CD8-positive, alpha-beta memory T cell (primary cell): ENCODE measurements around the gene PIM2. TPM values are rescaled to one million over a fixed set of nuclear protein-coding genes. Genes with fewer than 3 reads are reported as not detected.

Experiments used
- CTCF ChIA-PET: fragments of 350-600 bp; sonication (Branson Sonifier 250); formaldehyde crosslinking; loops from one replicate; lab custom pipeline; 2021; ENCODE audit warnings: antibody characterized with exemption; lab: Charles Lee
- POLR2A ChIA-PET: fragments of 350-600 bp; sonication (Branson Sonifier 250); formaldehyde crosslinking; loops from one replicate; lab custom pipeline; 2021; ENCODE audit warnings: antibody characterized with exemption; lab: Charles Lee
- DNase-seq, 5 donors: peaks; one replicate each; pipeline versions ENCODE4 v3.0.0 to v3.0.0-alpha.2; 2020 to 2022; ENCODE audit warnings: mixed read lengths in 1 of 5
- H3K27ac ChIP-seq: one replicate; pipeline ENCODE4 v1.7.0; 2013; ENCODE audit warnings: low read depth, mild to moderate bottlenecking, low read length, moderate library complexity
- H3K27me3 ChIP-seq: 2 replicates; pipeline ENCODE4 v1.7.0; 2013; ENCODE audit warnings: low read length, mild to moderate bottlenecking; ENCODE audit not compliant: insufficient read depth, poor library complexity, severe bottlenecking
- H3K36me3 ChIP-seq: 2 replicates; pipeline ENCODE4 v1.7.0; 2013; ENCODE audit warnings: mild to moderate bottlenecking, low read length, moderate library complexity; ENCODE audit not compliant: insufficient read depth
- H3K4me1 ChIP-seq: 2 replicates; pipeline ENCODE4 v1.7.0; 2013; ENCODE audit warnings: mild to moderate bottlenecking, low read length, moderate library complexity; ENCODE audit not compliant: insufficient read depth
- H3K4me3 ChIP-seq: 2 replicates; pipeline ENCODE4 v1.7.0; 2013; ENCODE audit warnings: mild to moderate bottlenecking, low read length
- H3K9me3 ChIP-seq: 2 replicates; pipeline ENCODE4 v1.7.0; 2013; ENCODE audit warnings: mild to moderate bottlenecking, low read length
- H3K27ac Mint-ChIP-seq, 8 donors: one replicate each; pipeline ENCODE4 v1.8.0; 2020 to 2021; ENCODE audit warnings: mixed read lengths in 8 of 8, mild to moderate bottlenecking in 6 of 8, inconsistent platforms in 3 of 8, moderate library complexity in 3 of 8
- H3K27me3 Mint-ChIP-seq, 2 donors: one replicate each; pipeline ENCODE4 v1.8.0; 2020 to 2021; ENCODE audit warnings: mixed read lengths in 2 of 2, mild to moderate bottlenecking in 1 of 2, moderate library complexity in 1 of 2
- H3K36me3 Mint-ChIP-seq, 3 donors: one replicate each; pipeline ENCODE4 v1.8.0; 2020 to 2021; ENCODE audit warnings: mixed read lengths in 3 of 3, inconsistent platforms in 1 of 3, mild to moderate bottlenecking in 1 of 3
- H3K4me1 Mint-ChIP-seq, 3 donors: one replicate each; pipeline ENCODE4 v1.8.0; 2020 to 2021; ENCODE audit warnings: mixed read lengths in 3 of 3, inconsistent platforms in 1 of 3, mild to moderate bottlenecking in 1 of 3
- H3K4me3 Mint-ChIP-seq, 7 donors: one replicate each; pipeline ENCODE4 v1.8.0; 2020 to 2021; ENCODE audit warnings: mixed read lengths in 7 of 7, mild to moderate bottlenecking in 6 of 7, moderate library complexity in 4 of 7, inconsistent platforms in 2 of 7
- H3K9me3 Mint-ChIP-seq, 5 donors: one replicate each; pipeline ENCODE4 v1.8.0; 2020 to 2022; ENCODE audit warnings: mixed read lengths in 5 of 5, mild to moderate bottlenecking in 3 of 5, moderate library complexity in 2 of 5, inconsistent platforms in 1 of 5
- polyA plus RNA-seq: library from polyadenylated mRNA; unstranded; fragments of 300-500 nt; fragmentation: Illumina TruSeq; gene quantifications from one replicate; pipeline ENCODE4 v1.2.3, GENCODE V29; 2021
- total RNA-seq, 2 experiments: library from RNA; stranded (reverse); gene quantifications; one replicate each; pipeline ENCODE4 v1.2.3, GENCODE V29; 2021

The PIM2 gene
- total and polyA plus RNA-seq, 3 experiments from 2014 or later: 212 to 273 (median 269) TPM

DNA sequence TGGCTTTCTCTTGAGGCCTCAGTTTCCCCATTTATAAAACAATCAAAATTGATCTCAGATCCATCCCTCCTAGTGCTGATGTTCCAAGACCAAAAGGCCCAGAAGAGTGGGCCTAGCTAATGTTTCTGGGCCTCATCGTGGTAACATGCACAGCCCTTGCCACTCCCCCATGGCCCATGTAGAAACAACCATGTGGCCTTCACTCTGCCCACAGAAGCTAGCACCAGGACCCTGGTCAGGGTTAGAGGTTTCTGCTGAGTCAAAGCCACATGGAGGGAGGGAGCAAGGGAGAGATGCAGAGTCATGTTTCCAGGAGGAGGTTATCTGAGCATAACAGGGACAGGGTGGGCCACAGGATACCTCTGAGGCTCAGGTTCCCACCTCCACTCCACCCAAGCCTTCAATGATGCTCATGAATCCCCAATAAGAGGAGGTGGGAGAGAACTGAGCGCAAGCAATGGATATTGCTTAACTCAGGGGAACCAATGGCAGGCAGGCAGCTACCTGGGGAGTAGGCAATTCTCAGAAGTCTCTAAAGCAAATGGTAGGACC is 21.7 kb upstream of the PIM2 start:
- Mint-ChIP-seq H3K27me3 (peaks cover 0 to 2% of the 10 kb centered on the region in 2 donors), H3K9me3 (no peaks in the 10 kb centered on the region), H3K4me1 (peaks cover 83 to 90% (median 90%) of the 10 kb centered on the region in 3 donors), H3K36me3 (peaks cover 0 to 40% (median 7%) of the 10 kb centered on the region in 3 donors), H3K27ac (peak overlapping the region; percentile 93 to 97 (median 94)), H3K4me3 (peak overlapping the region in 6 of 7 donors; percentile 23 to 89 (median 78))
- Histone ChIP-seq H3K27me3 (no peaks in the 10 kb centered on the region), H3K9me3 (no peaks in the 10 kb centered on the region), H3K4me1 (peaks cover 85% of the 10 kb centered on the region), H3K27ac (peak overlapping the region; percentile 73), H3K4me3 (peak overlapping the region; percentile 56), H3K36me3 (no peaks in the 10 kb centered on the region)
- POLR2A ChIA-PET: interaction anchor here (0.7 to 2.8 kb wide), 4 partner anchors 18 to 464 kb away, joined by 3 to 17 read pairs (median 5); partner anchors contain the start of genes PQBP1 and TIMM17B
- no peak for DNase-seq
- CTCF ChIA-PET: interaction anchor here (0.9 to 2.1 kb wide), 5 partner anchors 9 to 309 kb away, joined by 3 to 7 read pairs (median 3); no protein-coding TSS in a partner anchor

- Mint-ChIP-seq H3K36me3 (peaks cover 2 to 48% (median 10%) of the 10 kb centered on the region in 3 donors), H3K4me3 (peak overlapping the region; percentile 23 to 89 (median 77)), H3K27ac (peak overlapping the region; percentile 93 to 97 (median 94)), H3K9me3 (no peaks in the 10 kb centered on the region), H3K27me3 (peaks cover 0 to 2% of the 10 kb centered on the region in 2 donors), H3K4me1 (peaks cover 88 to 98% (median 95%) of the 10 kb centered on the region in 3 donors)
- Histone ChIP-seq H3K4me3 (peak overlapping the region; percentile 56), H3K9me3 (no peaks in the 10 kb centered on the region), H3K27ac (peak overlapping the region; percentile 73), H3K27me3 (no peaks in the 10 kb centered on the region), H3K36me3 (no peaks in the 10 kb centered on the region), H3K4me1 (peaks cover 92% of the 10 kb centered on the region)
- POLR2A ChIA-PET: interaction anchor here (0.8 to 2.8 kb wide), 3 partner anchors 19 to 42 kb away, joined by 3 to 17 read pairs (median 3); partner anchors contain the start of genes PQBP1 and TIMM17B
- DNase-seq: peak in 2 of 5 donors; percentile 33 to 64
- CTCF ChIA-PET: interaction anchor here (1.0 to 2.1 kb wide), 4 partner anchors 9 to 291 kb away, joined by 3 to 7 read pairs (median 4); no protein-coding TSS in a partner anchor
Measured at GRCh38 chrX:48939524-48940228, 20.9 kb upstream of the PIM2 start.

DNA sequence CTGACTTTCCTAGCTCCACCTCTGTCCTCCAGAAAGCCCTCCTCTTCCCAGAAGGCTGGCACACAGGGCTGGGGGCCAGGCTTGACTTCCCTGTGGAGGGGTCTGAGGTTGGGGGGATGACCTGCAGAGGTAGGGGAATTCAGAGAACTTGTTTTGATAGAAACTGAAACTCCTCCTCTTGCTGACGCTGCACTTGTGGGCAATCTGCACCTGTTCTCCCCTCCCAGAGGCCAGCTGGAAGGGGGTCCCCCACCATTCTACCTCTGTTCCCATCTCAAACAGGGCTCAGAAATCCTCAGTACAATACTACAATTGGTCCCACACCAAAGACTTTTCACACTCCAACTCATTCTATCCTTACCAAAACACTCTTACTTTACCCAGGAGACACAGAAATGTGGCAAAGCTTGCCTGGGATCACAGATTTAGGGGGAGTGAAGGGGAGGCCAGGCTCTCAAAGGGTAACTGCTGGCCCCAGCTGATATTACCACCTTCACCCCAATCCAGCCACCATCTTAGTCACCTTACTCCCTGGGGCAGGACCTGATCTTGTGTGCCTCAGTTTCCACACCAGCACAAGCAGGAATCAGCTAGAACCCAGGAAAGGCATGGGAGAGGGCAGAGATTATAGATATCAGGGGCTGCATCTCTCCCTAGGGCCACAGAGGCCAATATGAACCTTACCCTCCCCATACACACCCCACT is 20.0 kb upstream of the PIM2 start:
- H3K4me3 ChIP-seq: peak overlapping the region; percentile 58
- H3K27me3 ChIP-seq: no peaks in the 10 kb centered on the region
- Mint-ChIP-seq H3K27me3 (peaks cover 0 to 4% of the 10 kb centered on the region in 2 donors), H3K9me3 (no peaks in the 10 kb centered on the region), H3K27ac (peak overlapping the region; percentile 93 to 97 (median 94)), H3K4me1 (peaks cover 91 to 99% (median 95%) of the 10 kb centered on the region in 3 donors), H3K4me3 (peak overlapping the region; percentile 74 to 93 (median 80)), H3K36me3 (peaks cover 6 to 52% (median 17%) of the 10 kb centered on the region in 3 donors)
- peaks cover 93% of the 10 kb centered on the region for H3K4me1 ChIP-seq
- ChIA-PET CTCF (interaction anchor here (1.3 to 2.7 kb wide), 3 partner anchors 8 to 19 kb away, joined by 4 to 18 read pairs (median 9); partner anchors contain the start of gene OTUD5), POLR2A (interaction anchor here (1.4 to 2.8 kb wide), 2 partner anchors 20 to 23 kb away, joined by 3 to 17 read pairs; no protein-coding TSS in a partner anchor)
- no peaks in the 10 kb centered on the region for H3K9me3 ChIP-seq
- H3K27ac ChIP-seq: peak overlapping the region; percentile 73
- peaks cover 5% of the 10 kb centered on the region for H3K36me3 ChIP-seq
- peak; percentile 34 to 85 (median 71) for DNase-seq

DNA sequence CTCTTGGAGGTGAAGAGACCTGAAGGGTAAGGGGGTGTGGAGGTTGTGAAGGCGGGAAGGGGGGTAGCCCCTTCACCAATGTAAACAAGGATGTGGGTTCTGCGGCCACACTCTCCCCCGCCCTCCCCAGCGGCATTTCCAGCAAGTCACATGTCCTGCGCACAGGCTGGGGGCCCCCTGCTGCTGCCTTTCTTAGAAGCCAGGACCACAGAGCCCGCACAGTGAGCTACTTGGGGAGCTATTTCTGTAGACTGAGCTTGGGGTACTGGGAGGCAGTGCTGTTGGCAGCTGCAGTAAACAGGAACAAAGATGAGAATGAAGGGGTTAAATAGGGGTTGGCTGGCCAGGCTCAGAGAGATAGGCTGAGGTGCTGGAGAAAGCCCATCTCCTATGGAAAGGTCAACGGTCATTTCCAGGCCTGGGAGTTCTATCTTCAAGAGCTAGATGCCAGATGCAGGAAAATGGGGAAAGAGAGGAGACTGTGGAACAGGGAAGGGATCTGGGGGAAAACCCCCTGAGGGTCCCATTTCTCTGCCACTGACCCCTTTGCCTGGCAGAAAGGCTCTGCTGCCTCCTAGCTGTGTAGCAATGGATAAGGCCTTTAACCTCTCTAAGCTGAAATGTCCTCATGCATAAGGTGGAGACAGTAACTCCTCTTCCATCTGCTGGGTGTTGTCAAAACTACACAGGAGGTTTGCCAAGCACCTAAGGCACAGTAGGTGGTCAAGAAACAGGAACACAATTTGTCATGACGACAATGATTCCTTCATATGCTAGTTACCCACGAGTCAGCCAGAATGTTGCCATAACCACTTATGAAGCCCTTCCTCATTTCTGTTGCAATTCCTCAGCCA is 18.5 kb upstream of the PIM2 start:
- H3K4me1 ChIP-seq: peaks cover 83% of the 10 kb centered on the region
- H3K27me3 ChIP-seq: no peaks in the 10 kb centered on the region
- Mint-ChIP-seq H3K27ac (peak overlapping the region; percentile 93 to 99 (median 94)), H3K27me3 (peaks cover 0 to 5% of the 10 kb centered on the region in 2 donors), H3K4me3 (peak overlapping the region; percentile 74 to 93 (median 86)), H3K4me1 (peaks cover 79 to 92% (median 85%) of the 10 kb centered on the region in 3 donors), H3K36me3 (peaks cover 6 to 47% (median 14%) of the 10 kb centered on the region in 3 donors), H3K9me3 (no peaks in the 10 kb centered on the region)
- peak overlapping the region; percentile 73 for H3K27ac ChIP-seq
- peak overlapping the region; percentile 58 for H3K4me3 ChIP-seq
- peak; percentile 72 to 95 (median 92) for DNase-seq
- ChIA-PET CTCF (interaction anchor here (0.7 to 2.7 kb wide), 13 partner anchors 9 to 289 kb away, joined by 3 to 18 read pairs (median 9); partner anchors contain the start of genes OTUD5, PQBP1, SLC35A2 and TIMM17B), POLR2A (interaction anchor here (0.9 to 2.0 kb wide), 7 partner anchors 18 to 254 kb away, joined by 3 to 16 read pairs (median 4); partner anchors contain the start of genes OTUD5, PIM2, PQBP1 and TIMM17B)
- H3K9me3 ChIP-seq: no peaks in the 10 kb centered on the region
- H3K36me3 ChIP-seq: peaks cover 8% of the 10 kb centered on the region

DNA sequence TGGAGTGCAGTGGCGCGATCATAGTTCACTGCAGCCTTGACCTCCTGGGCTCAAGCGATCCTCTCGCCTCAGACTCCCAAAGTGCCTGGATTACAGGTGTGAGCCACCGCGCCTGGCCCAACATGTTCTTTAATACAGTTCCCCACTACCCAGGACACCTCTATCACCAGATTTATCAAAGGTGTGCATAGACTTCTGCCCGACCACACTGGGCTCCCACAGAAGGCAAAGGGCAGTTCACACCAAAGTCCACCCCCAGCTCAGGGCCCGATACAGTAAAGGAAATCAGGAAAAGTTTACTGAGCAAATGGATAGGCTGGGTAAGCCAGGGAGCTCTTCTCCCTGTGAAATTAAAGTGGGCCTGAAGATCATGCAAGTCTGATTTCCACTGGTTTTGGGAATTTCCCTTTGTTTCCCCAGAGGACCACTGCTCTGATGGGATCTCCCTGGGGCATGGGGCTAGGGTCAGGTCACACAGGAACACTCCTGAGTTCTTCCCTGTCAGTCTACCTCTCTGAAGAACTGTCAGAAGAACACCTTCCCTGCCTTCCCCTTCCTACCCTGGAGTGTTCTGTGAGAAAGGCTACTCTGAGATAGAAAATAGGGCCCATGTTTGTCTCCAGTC is 17.7 kb upstream of the PIM2 start:
- Histone ChIP-seq H3K27ac (peak overlapping the region; percentile 73), H3K27me3 (no peaks in the 10 kb centered on the region), H3K36me3 (peaks cover 8% of the 10 kb centered on the region), H3K4me1 (peaks cover 75% of the 10 kb centered on the region), H3K9me3 (no peaks in the 10 kb centered on the region), H3K4me3 (peak overlapping the region; percentile 34)
- DNase-seq: no peak
- H3K27ac Mint-ChIP-seq: peak overlapping the region; percentile 93 to 99 (median 94)
- H3K36me3 Mint-ChIP-seq: peaks cover 6 to 43% (median 14%) of the 10 kb centered on the region in 3 donors
- peak overlapping the region; percentile 74 to 93 (median 86) for H3K4me3 Mint-ChIP-seq
- H3K27me3 Mint-ChIP-seq: peaks cover 0 to 5% of the 10 kb centered on the region in 2 donors
- H3K4me1 Mint-ChIP-seq: peaks cover 71 to 84% (median 78%) of the 10 kb centered on the region in 3 donors
- ChIA-PET POLR2A (interaction anchor here (0.9 to 2.0 kb wide), 6 partner anchors 17 to 253 kb away, joined by 4 to 16 read pairs (median 4); partner anchors contain the start of genes OTUD5, PQBP1, TIMM17B and WAS), CTCF (interaction anchor here (1.0 to 2.7 kb wide), 12 partner anchors 10 to 288 kb away, joined by 3 to 18 read pairs (median 9); partner anchors contain the start of genes OTUD5, PQBP1, SLC35A2 and TIMM17B)
- no peaks in the 10 kb centered on the region for H3K9me3 Mint-ChIP-seq

- POLR2A ChIA-PET: no interaction called here
- no peaks in the 10 kb centered on the region for H3K27me3 ChIP-seq
- H3K36me3 ChIP-seq: peaks cover 12% of the 10 kb centered on the region
- peak overlapping the region; percentile 47 for H3K27ac ChIP-seq
- H3K27ac Mint-ChIP-seq: peak overlapping the region; percentile 82 to 98 (median 92)
- H3K9me3 Mint-ChIP-seq: no peaks in the 10 kb centered on the region
- CTCF ChIA-PET: no interaction called here
- peaks cover 11 to 45% (median 14%) of the 10 kb centered on the region in 3 donors for H3K36me3 Mint-ChIP-seq
- no peak overlapping the region for H3K4me3 ChIP-seq
- H3K9me3 ChIP-seq: no peaks in the 10 kb centered on the region
- no peak for DNase-seq
- peaks cover 63 to 73% (median 71%) of the 10 kb centered on the region in 3 donors for H3K4me1 Mint-ChIP-seq
- H3K4me1 ChIP-seq: peaks cover 63% of the 10 kb centered on the region
- peak overlapping the region in 5 of 7 donors; percentile 24 to 61 (median 44) for H3K4me3 Mint-ChIP-seq
- peaks cover 0 to 5% of the 10 kb centered on the region in 2 donors for H3K27me3 Mint-ChIP-seq
Measured at GRCh38 chrX:48935301-48935670, 16.5 kb upstream of the PIM2 start.
